Peyer's patch (tissue), 4 donors: ENCODE data around the gene SAP25.

Experiments
- POLR2A ChIP-seq, 2 donors: fragments of 450-650 bp; IDR thresholded peaks; one replicate each; pipeline ENCODE4 v1.5.1; 2017; ENCODE audit warnings: antibody characterized with exemption in 2 of 2, mild to moderate bottlenecking in 2 of 2, moderate library complexity in 2 of 2
- TF ChIP-seq, protein P1 (sequence below), 6 experiments: fragments of 450-650 bp in 4 of 6; fragments of 200-600 bp in 2 of 6; sonication (generic) in 1 of 6; IDR thresholded peaks; one replicate each; pipeline ENCODE4 v1.5.1; 2017 to 2019; ENCODE audit warnings: antibody characterized with exemption in 6 of 6, mild to moderate bottlenecking in 3 of 6, moderate library complexity in 1 of 6

DNA sequence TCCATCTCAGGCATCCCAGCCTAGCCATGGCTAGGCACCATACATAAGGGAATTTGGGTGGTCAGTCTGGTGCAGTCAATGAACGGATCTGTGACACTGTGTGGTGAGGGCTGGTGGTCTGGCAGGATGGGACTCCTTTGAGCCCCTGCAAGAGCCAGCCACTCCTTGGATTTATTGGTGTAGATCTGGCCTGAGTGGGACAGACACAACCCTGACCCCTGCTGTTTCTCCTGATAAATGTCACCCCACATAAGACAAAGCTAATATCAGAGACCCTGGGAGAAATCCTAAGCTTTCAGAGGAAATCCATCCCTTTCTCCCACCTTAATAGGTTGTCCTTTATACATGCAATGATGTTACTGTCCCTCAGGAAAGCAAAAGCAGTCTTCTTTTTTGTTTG is 14.7 kb upstream of the SAP25 start:
- TF ChIP-seq POLR2A (IDR thresholded peaks at IDR 0.05) = no peak
- TF ChIP-seq, protein P1, sequence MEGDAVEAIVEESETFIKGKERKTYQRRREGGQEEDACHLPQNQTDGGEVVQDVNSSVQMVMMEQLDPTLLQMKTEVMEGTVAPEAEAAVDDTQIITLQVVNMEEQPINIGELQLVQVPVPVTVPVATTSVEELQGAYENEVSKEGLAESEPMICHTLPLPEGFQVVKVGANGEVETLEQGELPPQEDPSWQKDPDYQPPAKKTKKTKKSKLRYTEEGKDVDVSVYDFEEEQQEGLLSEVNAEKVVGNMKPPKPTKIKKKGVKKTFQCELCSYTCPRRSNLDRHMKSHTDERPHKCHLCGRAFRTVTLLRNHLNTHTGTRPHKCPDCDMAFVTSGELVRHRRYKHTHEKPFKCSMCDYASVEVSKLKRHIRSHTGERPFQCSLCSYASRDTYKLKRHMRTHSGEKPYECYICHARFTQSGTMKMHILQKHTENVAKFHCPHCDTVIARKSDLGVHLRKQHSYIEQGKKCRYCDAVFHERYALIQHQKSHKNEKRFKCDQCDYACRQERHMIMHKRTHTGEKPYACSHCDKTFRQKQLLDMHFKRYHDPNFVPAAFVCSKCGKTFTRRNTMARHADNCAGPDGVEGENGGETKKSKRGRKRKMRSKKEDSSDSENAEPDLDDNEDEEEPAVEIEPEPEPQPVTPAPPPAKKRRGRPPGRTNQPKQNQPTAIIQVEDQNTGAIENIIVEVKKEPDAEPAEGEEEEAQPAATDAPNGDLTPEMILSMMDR (IDR thresholded peaks at IDR 0.05) = peak in 5 of 6 experiments; percentile 35 to 55 (median 41)
